GM21515 (cell line): ENCODE data around the gene TTC34.
"Not testable (repeated sequence)": the region's sequence is repeated elsewhere in the genome, so short reads cannot be mapped to it uniquely, and the experiment has no call there.

Experiments
- ATAC-seq: cut with Tn5 transposase; IDR thresholded peaks from one replicate; pipeline ENCODE4 v1.9.1; 2021; ENCODE audit not compliant: unreplicated experiment

The TTC34 gene

DNA sequence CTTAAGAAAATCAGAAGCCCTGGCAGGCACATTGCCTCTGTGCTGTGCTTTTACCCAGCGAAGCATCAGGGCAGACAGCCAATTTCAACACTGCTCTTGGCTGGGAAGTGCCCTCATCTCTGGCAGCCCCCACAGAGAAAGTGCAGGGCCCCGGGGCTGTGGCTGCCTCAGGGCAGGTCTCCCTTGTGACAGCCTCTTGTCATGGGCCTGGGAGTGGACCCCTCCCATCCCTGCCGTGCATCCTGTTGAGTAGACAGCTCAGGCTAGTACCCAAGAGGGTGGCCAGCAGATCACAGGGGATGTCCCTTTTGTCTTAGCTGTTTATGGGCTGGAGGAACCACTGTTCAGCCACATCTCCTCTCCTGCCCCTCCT lies 23.3 kb downstream of the TTC34 start:
- ATAC-seq: no peak

DNA sequence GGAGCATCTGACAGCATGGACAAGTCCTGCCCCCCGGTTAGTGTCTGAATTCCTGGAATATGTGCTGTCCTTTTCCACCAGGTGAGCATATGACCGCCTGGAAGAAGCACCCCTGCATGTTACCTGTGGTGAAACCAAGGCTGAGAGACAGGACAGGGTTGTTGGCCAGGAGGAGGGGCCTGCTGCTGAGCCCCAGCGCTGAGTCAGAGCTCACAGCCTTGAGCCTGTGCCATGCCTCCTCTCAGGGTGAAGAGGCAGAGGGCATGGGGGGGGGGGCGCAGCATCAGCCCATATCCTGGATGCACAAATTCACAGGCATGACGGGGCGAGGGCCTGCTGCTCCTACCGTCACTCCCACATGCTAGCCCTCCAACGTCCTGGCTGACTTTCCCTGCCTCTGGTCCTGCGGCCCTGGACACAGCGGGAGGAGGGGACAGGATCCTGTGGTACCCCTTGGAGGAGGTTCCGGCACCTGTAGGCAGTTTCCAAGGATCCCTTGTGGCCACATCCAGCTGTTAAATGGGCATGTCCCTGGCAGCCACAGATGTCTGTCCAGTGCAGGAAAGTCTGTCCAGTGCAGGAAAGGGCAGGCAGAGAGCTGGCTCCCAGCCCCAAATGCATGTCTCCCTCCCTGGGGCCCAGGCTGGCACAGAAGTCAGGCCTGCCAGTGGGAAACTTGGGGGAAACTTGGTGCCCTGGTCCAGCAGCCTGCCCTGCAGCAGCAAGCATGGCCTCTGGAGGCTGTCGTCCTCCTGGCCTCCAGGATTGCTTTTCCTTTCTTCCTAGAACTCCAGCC lies 23.9 kb downstream of the TTC34 start:
- ATAC-seq: no peak

DNA sequence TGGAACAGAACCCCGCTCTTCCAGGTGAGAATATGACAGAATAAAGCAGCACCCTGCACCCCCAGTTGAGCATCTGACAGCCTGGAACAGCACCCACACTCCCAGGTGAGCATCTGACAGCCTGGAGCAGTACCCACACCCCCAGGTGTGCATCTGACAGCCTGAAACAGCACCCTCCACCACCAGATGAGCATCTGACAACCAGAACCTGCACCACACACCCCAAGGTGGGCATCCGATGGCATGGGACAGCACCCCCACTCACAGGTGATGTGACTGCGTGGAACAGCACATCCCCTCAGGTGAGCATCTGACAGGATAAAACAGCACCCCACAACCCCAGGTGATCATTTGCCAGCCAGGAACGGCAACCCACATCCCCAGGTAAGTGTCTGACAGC lies 26.2 kb downstream of the TTC34 start:
- ATAC-seq: not testable (repeated sequence)

DNA sequence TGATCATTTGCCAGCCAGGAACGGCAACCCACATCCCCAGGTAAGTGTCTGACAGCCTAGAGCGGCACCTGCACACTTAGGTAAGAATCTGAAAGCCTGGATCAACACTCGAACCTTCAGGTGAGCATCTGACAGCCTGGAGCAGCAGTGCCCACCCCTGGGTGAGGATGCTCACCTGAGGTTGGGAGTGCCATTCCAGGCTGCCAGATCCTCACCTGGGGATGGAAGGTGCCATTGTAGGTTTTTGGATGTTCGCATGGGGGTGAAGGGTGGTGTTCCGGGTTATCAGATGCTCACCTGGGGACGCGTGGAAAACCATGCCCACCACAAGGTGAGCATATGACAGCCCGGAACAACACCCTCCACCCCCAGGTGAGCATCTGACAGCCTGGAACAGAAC lies 33.4 kb downstream of the TTC34 start:
- not testable (repeated sequence) for ATAC-seq

DNA sequence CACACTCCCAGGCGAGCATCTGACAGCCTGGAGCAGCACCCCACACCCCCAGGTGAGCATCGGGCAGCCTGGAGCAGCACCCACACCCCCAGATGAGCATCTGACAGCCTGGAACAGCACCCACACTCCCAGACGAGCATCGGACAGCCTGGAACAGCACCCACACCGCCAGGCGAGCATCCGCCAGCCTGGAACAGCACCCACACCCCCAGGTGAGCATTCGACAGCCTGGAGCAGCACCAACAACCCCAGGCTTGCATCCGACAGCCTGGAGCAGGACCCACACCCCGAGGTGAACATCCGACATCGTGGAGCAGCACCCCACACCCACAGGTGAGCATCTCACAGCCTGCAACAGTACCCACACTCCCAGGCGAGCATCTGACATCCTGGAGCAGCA lies 42.1 kb downstream of the TTC34 start:
- ATAC-seq: not testable (repeated sequence)

DNA sequence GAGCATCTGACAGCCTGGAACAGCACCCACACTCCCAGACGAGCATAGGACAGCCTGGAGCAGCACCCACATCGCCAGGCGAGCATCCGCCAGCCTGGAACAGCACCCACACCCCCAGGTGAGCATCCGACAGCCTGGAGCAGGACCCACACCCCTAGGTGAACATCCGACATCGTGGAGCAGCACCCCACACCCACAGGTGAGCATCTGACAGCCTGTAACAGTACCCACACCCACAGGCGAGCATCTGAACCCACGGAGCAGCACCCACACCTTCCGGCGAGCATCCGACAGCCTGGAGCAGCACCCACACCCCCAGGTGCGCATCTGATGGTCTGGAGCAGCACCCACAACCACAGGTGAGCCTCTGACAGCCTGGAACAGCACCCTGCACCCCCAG lies 44.0 kb downstream of the TTC34 start:
- not testable (repeated sequence) for ATAC-seq

DNA sequence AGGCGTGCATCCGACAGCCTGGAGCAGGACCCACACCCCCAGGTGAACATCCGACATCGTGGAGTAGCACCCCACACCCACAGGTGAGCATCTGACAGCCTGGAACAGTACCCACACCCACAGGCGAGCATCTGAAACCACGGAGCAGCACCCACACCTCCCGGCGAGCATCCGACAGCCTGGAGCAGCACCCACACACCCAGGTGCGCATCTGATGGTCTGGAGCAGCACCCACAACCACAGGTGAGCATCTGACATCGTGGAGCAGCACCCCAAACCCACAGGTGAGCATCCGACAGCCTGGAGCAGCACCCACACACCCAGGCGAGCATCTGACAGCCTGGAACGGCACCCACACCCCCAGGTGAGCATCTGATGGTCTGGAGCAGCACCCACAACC lies 46.1 kb downstream of the TTC34 start:
- ATAC-seq: not testable (repeated sequence)

DNA sequence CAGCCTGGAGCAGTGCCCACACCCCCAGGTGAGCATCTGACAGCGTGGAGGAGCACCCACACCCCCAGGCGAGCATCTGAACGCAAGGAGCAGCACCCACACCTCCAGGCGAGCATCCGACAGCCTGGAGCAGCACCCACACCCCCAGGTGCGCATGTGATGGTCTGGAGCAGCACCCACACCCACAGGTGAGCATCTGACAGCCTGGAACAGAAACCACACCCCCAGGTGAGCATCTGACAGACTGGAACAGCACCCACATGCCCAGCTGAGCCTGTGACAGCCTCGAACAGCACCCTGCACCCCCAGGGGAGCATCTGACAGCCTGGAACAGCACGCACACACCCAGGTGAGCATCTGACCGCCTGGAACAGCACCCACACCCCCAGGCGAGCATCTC lies 46.9 kb downstream of the TTC34 start:
- ATAC-seq: not testable (repeated sequence)

DNA sequence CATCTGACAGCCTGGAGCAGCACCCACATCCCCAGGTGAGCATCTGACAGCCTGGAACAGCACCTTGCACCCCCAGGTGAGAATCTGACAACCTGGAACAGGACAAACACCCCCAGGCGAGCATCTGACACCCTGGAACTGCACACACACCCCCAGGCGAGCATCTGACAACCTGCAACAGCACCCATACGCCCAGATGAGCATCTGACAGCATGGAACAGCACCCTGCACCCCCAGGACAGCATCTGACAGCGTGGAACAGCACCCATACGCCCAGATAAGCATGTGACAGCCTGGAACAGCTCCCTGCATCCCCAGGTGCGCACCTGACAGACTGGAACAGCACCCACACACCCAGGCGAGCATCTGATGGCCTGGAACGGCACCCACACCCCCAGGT lies 49.0 kb downstream of the TTC34 start:
- ATAC-seq: not testable (repeated sequence)

DNA sequence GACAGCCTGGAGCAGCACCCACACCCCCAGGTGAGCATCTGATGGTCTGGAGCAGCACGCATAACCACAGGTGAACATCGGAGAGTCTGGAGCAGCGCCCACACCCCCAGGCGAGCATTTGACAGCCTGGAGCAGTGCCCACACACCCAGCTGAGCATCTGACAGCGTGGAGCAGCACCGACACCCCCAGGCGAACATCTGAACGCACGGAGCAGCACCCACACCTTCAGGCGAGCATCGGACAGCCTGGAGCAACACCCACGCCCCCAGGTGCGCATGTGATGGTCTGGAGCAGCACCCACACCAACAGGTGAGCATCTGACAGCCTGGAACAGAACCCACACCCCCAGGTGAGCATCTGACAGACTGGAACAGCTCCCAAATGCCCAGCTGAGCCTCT lies 49.6 kb downstream of the TTC34 start:
- not testable (repeated sequence) for ATAC-seq

DNA sequence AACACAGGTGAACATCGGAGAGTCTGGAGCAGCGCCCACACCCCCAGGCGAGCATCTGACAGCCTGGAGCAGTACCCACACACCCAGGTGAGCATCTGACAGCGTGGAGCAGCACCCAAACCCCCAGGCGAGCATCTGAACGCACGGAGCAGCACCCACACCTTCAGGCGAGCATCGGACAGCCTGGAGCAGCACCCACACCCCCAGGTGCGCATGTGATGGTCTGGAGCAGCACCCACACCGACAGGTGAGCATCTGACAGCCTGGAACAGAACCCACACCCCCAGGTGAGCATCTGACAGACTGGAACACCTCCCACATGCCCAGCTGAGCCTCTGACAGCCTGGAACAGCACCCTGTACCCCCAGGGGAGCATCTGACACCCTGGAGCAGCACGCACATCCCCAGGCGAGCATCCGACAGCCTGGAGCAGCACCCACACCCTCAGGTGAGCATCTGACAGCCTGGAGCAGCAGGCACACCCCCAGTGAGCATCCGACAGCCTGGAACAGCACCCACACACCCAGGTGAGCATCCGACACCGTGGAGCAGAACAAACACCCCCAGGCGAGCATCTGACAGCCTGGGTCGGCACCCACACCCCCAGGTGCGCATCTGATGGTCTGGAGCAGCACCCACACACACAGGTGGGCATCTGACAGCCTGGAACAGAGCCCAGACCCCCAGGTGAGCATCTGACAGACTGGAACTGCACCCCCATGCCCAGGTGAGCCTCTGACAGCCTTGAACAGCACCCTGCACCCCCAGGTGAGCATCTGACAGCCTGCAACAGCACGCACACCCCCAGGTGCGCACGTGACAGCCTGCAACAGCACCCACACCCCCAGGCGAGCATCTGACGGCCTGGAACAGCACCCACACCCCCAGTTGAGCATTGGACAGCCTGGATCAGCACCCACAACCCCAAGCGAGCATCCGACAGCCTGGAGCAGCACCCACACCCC lies 50.4 kb downstream of the TTC34 start:
- not testable (repeated sequence) for ATAC-seq

DNA sequence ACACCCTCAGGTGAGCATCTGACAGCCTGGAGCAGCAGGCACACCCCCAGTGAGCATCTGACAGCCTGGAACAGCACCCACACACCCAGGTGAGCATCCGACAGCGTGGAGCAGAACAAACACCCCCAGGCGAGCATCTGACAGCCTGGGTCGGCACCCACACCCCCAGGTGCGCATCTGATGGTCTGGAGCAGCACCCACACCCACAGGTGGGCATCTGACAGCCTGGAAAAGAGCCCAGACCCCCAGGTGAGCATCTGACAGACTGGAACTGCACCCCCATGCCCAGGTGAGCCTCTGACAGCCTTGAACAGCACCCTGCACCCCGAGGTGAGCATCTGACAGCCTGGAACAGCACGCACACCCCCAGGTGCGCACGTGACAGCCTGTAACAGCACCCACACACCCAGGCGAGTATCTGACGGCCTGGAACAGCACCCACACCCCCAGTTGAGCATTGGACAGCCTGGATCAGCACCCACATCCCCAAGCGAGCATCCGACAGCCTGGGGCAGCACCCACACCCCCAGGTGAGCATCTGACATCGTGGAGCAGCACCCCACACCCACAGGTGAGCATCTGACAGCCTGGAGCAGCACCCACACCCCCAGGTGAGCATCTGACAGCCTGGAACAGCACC lies 51.3 kb downstream of the TTC34 start:
- not testable (repeated sequence) for ATAC-seq

DNA sequence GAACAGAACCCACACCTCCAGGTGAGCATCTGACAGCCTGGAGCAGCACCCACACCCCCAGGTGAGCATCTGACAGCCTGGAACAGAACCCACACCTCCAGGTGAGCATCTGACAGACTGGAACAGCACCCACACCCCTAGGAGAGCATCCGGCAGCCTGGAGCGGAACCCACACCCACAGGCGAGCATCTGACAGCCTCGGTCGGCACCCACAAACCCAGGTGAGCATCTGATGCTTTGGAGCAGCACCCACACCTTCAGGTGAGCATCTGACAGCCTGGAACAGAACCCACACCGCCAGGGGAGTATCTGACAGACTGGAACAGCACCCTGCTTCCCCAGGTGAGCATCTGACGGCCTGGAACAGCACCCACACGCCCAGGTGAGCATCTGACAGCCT lies 52.9 kb downstream of the TTC34 start:
- ATAC-seq: not testable (repeated sequence)

DNA sequence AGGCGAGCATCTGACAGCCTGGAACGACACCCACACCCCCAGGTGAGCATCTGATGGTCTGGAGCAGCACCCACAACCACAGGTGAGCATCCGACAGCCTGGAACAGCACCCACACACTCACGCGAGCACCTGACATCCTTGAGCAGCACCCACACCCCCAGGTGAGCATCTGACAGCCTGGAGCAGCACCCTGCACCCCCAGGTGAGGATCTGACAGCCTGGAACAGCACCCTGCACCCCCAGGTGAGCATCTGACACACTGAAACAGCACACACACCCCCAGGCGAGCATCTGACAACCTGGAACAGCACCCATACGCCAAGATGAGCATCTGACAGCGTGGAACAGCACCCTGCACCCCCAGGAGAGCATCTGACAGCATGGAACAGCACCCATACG lies 106.7 kb downstream of the TTC34 start:
- not testable (repeated sequence) for ATAC-seq

DNA sequence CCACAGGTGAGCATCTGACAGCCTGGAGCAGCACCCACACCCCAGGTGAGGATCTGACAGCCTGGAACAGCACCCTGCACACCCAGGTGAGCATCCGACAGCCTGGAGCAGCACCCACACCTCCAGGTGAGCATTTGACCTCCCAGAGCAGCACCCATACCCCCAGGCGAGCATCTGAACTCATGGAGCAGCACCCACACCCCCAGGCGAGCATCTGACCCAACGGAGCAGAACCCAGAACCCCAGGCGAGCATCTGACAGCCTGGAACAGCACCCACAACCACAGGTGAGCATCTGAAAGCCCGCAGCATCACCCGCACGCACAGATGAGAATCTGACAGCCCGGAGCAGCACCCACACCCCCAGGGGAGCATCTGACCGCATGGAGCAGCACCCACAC lies 111.3 kb downstream of the TTC34 start:
- not testable (repeated sequence) for ATAC-seq

DNA sequence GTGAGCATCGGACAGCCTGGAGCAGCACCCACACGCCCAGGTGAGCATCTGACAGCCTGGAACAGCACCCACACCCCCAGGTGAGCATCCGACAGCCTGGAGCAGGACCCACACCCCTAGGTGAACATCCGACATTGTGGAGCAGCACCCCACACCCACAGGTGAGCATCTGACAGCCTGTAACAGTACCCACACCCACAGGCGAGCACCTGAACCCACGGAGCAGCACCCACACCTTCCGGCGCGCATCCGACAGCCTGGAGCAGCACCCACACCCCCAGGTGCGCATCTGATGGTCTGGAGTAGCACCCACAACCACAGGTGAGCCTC lies 113.2 kb downstream of the TTC34 start:
- ATAC-seq: not testable (repeated sequence)

DNA sequence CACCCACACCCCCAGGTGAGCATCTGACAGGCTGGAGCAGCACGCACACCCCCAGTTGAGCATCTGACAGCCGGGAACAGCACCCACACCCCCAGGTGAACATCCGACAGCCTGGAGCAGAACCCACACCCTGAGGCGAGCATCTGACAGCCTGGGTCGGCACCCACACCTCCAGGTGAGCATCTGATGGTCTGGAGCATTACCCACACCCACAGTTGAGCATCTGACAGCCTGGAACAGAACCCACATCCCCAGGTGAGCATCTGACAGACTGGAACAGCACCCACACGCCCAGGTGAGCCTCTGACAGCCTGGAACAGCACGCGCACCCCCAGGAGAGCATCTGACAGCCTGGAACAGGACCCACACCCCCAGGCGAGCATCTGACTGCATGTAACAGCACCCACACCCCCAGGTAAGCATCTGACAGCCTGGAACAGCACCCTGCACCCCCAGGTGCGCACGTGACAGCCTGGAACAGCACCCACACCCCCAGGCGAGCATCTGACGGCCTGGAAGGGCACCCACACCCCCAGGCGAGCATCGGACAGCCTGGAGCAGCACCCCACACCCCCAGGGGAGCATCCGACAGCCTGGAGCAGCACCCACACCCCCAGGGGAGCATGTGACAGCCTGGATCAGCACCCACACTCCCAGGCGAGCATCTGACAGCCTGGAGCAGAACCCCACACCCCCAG lies 113.7 kb downstream of the TTC34 start:
- ATAC-seq: not testable (repeated sequence)

DNA sequence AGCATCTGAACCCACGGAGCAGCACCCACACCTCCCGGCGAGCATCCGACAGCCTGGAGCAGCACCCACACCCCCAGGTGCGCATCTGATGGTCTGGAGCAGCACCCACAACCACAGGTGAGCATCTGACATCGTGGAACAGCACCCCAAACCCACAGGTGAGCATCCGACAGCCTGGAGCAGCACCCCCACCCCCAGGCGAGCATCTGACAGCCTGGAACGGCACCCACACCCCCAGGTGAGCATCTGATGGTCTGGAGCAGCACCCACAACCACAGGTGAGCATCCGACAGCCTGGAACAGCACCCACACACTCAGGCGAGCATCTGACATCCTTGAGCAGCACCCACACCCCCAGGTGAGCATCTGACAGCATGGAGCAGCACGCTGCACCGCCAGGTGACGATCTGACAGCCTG lies 114.3 kb downstream of the TTC34 start:
- ATAC-seq: not testable (repeated sequence)

DNA sequence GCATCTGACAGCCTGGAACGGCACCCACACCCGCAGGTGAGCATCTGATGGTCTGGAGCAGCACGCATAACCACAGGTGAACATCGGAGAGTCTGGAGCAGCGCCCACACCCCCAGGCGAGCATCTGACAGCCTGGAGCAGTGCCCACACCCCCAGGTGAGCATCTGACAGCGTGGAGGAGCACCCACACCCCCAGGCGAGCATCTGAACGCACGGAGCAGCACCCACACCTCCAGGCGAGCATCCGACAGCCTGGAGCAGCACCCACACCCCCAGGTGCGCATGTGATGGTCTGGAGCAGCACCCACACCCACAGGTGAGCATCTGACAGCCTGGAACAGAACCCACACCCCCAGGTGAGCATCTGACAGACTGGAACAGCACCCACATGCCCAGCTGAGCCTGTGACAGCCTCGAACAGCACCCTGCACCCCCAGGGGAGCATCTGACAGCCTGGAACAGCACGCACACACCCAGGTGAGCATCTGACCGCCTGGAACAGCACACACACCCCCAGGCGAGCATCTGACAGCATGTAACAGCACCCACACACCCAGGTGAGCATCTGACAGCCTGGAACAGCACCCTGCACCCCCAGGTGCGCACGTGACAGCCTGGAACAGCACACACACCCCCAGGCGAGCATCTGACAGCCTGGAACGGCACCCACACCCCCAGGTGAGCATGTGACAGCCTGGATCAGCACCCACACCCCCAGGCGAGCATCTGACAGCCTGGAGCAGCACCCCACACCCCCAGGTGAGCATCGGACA lies 115.2 kb downstream of the TTC34 start:
- ATAC-seq: not testable (repeated sequence)

DNA sequence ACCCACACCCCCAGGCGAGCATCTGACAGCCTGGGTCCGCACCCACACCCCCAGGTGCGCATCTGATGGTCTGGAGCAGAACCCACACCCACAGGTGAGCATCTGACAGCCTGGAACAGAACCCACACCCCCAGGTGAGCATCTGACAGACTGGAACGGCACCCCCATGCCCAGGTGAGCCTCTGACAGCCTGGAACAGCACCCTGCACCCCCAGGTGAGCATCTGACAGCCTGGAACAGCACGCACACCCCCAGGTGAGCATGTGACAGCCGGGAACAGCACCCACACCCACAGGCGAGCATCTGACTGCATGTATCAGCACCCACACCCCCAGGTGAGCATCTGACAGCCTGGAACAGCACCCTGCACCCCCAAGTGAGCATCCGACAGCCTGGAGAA lies 115.8 kb downstream of the TTC34 start:
- ATAC-seq: not testable (repeated sequence)
